GM21737 (cell line): ENCODE data around the gene ALG12.

Experiments
- ATAC-seq: cut with Tn5 transposase; IDR thresholded peaks from one replicate; pipeline ENCODE4 v1.9.1; 2021; ENCODE audit warnings: mild to moderate bottlenecking, moderate library complexity; ENCODE audit not compliant: unreplicated experiment

Gene ALG12

GRCh38 chr22:49850959-49851802 lies 67.1 kb downstream of the ALG12 start:
- ATAC-seq: no peak
